Prostate gland (tissue), 2 donors: Measurements from ENCODE around the gene OPRM1.

Source experiments
- POLR2A ChIP-seq: fragments of 450-650 bp; IDR thresholded peaks from one replicate; pipeline ENCODE4 v1.6.1; 2016; ENCODE audit warnings: antibody characterized with exemption, mild to moderate bottlenecking
- TF ChIP-seq, protein P1 (sequence below), 4 experiments: fragments of 200-600 bp in 2 of 4; fragments of 450-650 bp in 2 of 4; sonication (generic) in 2 of 4; IDR thresholded peaks; 1 replicate in 3 of 4; 2 replicates in 1 of 4; pipeline ENCODE4 v1.5.1; 2016 to 2019; ENCODE audit warnings: antibody characterized with exemption in 4 of 4, mild to moderate bottlenecking in 2 of 4, moderate library complexity in 2 of 4

DNA sequence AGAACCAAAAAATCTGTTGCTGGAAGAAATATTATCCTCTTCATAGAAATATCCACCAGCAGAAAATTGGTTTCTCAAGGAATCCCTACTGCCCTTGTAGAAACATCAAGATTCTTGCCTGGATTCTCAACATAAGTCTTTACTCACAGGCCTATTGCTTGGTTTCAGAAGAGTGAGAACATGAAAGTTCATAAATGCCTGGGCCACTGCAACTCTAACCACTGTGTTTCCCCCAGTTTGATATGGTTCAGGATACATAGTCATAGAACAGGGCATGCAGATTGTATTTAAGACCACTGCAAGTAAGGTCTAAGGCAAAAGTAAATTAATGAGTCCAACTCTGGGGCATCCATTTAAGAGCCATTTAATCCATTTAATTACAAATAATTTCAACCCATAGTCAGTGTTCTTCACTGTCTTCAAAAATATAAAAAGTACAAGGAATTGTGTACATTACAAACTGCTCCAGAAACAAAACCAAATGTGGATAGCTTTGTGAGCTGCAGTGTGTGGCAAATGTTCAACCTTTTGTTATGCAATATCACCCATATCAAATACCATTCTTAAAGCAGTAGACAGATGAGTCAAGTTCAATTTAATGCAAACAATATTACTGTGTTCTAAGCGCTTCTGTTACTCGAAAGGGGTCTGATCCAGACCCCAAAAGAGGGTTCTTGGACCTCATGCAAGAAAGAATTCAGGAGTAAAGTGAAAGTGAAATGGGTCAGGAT lies 83.3 kb downstream of the OPRM1 start:
- TF ChIP-seq, protein P1, sequence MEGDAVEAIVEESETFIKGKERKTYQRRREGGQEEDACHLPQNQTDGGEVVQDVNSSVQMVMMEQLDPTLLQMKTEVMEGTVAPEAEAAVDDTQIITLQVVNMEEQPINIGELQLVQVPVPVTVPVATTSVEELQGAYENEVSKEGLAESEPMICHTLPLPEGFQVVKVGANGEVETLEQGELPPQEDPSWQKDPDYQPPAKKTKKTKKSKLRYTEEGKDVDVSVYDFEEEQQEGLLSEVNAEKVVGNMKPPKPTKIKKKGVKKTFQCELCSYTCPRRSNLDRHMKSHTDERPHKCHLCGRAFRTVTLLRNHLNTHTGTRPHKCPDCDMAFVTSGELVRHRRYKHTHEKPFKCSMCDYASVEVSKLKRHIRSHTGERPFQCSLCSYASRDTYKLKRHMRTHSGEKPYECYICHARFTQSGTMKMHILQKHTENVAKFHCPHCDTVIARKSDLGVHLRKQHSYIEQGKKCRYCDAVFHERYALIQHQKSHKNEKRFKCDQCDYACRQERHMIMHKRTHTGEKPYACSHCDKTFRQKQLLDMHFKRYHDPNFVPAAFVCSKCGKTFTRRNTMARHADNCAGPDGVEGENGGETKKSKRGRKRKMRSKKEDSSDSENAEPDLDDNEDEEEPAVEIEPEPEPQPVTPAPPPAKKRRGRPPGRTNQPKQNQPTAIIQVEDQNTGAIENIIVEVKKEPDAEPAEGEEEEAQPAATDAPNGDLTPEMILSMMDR (IDR thresholded peaks at IDR 0.05), result no peak
- no peak for TF ChIP-seq POLR2A
